Measurements from ENCODE around the gene ABHD8. TPM values are rescaled to one million over a fixed set of nuclear protein-coding genes. Genes with fewer than 3 reads are reported as not detected.

Gene ABHD8
- total and polyA plus RNA-seq, 2 donors (not counting 1 experiment from before 2014, with no cell fraction given) = 5.2 to 7.2 TPM

GRCh38 chr19:17331045-17331558 lies 27.9 kb upstream of the ABHD8 start:
- no peak overlapping the region for H3K27ac Mint-ChIP-seq
- CTCF ChIA-PET = interaction anchor here (1.2 kb wide), 1 partner anchor 55 kb away, joined by 3 read pairs; no protein-coding TSS in a partner anchor

DNA sequence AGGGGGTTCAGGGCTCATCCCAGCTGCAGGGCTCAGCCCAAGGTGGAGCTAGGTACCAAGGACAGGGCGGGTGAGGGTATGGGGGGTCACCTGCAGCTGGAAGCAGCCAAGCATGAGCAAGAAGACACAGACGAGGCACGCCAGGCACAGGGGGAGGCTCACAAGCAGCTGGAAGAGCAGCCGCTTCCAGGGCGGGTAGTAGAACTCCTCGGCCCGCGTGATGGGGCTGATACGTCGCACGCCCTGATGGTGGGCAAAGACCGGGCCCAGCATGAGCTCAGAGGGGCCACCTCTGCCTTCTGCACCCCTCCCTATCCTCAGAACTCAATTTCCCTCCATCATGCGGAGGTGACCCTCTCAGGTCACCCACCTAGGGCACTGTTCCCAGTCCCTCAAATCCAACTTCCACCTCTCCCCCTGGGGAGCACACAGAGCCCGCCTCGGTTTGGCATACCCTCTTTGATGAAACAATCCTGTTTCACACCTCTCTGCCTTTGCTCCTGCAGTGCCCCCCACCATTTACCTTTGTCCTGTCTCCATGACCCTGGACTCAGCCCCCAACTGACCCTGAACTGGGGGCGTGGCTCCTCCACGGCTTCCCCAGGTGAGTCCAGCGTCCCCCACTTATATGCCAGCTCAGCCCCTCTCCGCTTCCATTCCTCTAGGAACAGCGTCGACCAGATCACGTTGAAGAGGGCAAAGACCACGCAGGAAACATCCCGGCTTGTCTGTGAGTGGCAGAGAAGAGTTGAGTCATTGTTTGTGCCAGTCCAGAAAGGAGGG lies 27.2 kb upstream of the ABHD8 start:
- H3K4me1 Mint-ChIP-seq = peaks cover 29% of the 10 kb centered on the region
- H3K4me3 ChIP-seq (ENCODE audit: control extremely low read depth in 1 of 5, extremely low read depth in 1 of 5, insufficient read depth in 1 of 5, low read depth in 2 of 5, low read length in 4 of 5) = no peak overlapping the region
- H3K27ac Mint-ChIP-seq = no peak overlapping the region
- H3K4me3 Mint-ChIP-seq = peak overlapping the region; percentile 60
- TF ChIP-seq, protein P1, sequence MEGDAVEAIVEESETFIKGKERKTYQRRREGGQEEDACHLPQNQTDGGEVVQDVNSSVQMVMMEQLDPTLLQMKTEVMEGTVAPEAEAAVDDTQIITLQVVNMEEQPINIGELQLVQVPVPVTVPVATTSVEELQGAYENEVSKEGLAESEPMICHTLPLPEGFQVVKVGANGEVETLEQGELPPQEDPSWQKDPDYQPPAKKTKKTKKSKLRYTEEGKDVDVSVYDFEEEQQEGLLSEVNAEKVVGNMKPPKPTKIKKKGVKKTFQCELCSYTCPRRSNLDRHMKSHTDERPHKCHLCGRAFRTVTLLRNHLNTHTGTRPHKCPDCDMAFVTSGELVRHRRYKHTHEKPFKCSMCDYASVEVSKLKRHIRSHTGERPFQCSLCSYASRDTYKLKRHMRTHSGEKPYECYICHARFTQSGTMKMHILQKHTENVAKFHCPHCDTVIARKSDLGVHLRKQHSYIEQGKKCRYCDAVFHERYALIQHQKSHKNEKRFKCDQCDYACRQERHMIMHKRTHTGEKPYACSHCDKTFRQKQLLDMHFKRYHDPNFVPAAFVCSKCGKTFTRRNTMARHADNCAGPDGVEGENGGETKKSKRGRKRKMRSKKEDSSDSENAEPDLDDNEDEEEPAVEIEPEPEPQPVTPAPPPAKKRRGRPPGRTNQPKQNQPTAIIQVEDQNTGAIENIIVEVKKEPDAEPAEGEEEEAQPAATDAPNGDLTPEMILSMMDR (IDR thresholded peaks at IDR 0.05) = no peak
- no peak for TF ChIP-seq EZH2 (IDR thresholded peaks at IDR 0.05; ENCODE audit: borderline replicate concordance, insufficient read depth, low read depth, low read length, poor library complexity, severe bottlenecking)
- ATAC-seq (ENCODE audit: low read depth) (no peak), DNase-seq (no peak)
- H3K9me3 ChIP-seq (ENCODE audit: control extremely low read depth in 1 of 3, control insufficient read depth in 2 of 3, insufficient read depth in 1 of 3, low read length in 2 of 3) = peaks cover 0 to 10% (median 0%) of the 10 kb centered on the region in 3 donors
- H3K27me3 ChIP-seq (replicated peaks in 1 of 4; ENCODE audit: control extremely low read depth in 1 of 4, control insufficient read depth in 3 of 4, insufficient read depth in 4 of 4, low read length in 3 of 4) = peaks cover 0 to 25% (median 1%) of the 10 kb centered on the region in 4 experiments
- POLR2A ChIA-PET = interaction anchor here (1.0 kb wide), 1 partner anchor 25 kb away, joined by 8 read pairs; the partner anchor contains the start of gene MRPL34
- H3K27ac ChIP-seq (ENCODE audit: low read length in 2 of 2) = no peak overlapping the region
- H3K36me3 ChIP-seq (replicated peaks in 1 of 2; ENCODE audit: control extremely low read depth in 1 of 2, control insufficient read depth in 1 of 2, extremely low read depth in 1 of 2, insufficient read depth in 2 of 2, low read length in 1 of 2) = no peaks in the 10 kb centered on the region
- H3K9me3 Mint-ChIP-seq (ENCODE audit: insufficient read depth) = no peaks in the 10 kb centered on the region
- intact Hi-C loops (cut with micrococcal nuclease) = no loop called here
- no peaks in the 10 kb centered on the region for H3K79me2 ChIP-seq (ENCODE audit: control insufficient read depth, insufficient read depth, low read length)
- H3K27me3 Mint-ChIP-seq = peaks cover 6% of the 10 kb centered on the region
- no peak overlapping the region for H2AFZ ChIP-seq (ENCODE audit: insufficient read depth, low read depth, low read length, poor library complexity, severe bottlenecking)
- H3K4me2 ChIP-seq (replicated peaks; ENCODE audit: low read depth, low read length, poor library complexity, severe bottlenecking) = peak overlapping the region; percentile 9
- WGBS (ENCODE audit: insufficient coverage) = 93% methylated on average over 23 of the region's 24 CpGs
- CTCF ChIA-PET = no interaction called here
- peaks cover 25 to 28% of the 10 kb centered on the region in 2 donors for H3K4me1 ChIP-seq (ENCODE audit: control insufficient read depth in 2 of 2, insufficient read depth in 2 of 2, low read length in 2 of 2)
- H4K20me1 ChIP-seq (ENCODE audit: control insufficient read depth, insufficient read depth, low read length, poor library complexity, severe bottlenecking) = no peaks in the 10 kb centered on the region
- no peak overlapping the region for H3K9ac ChIP-seq (ENCODE audit: low read length)

More at GRCh38 chr19:17331045-17331558, 27.9 kb upstream of the ABHD8 start:
- DNase-seq = peak; percentile 29
- Histone ChIP-seq H3K27me3 (replicated peaks in 1 of 4; ENCODE audit: control extremely low read depth in 1 of 4, control insufficient read depth in 3 of 4, insufficient read depth in 4 of 4, low read length in 3 of 4) (peaks cover 0 to 25% (median 1%) of the 10 kb centered on the region in 4 experiments), H3K4me1 (ENCODE audit: control insufficient read depth in 2 of 2, insufficient read depth in 2 of 2, low read length in 2 of 2) (peaks cover 25 to 28% of the 10 kb centered on the region in 2 donors), H3K9ac (ENCODE audit: low read length) (no peak overlapping the region), H3K27ac (ENCODE audit: low read length in 2 of 2) (no peak overlapping the region), H3K36me3 (replicated peaks in 1 of 2; ENCODE audit: control extremely low read depth in 1 of 2, control insufficient read depth in 1 of 2, extremely low read depth in 1 of 2, insufficient read depth in 2 of 2, low read length in 1 of 2) (no peaks in the 10 kb centered on the region), H4K20me1 (ENCODE audit: control insufficient read depth, insufficient read depth, low read length, poor library complexity, severe bottlenecking) (no peaks in the 10 kb centered on the region), H2AFZ (ENCODE audit: insufficient read depth, low read depth, low read length, poor library complexity, severe bottlenecking) (no peak overlapping the region), H3K9me3 (ENCODE audit: control extremely low read depth in 1 of 3, control insufficient read depth in 2 of 3, insufficient read depth in 1 of 3, low read length in 2 of 3) (peaks cover 0 to 10% (median 0%) of the 10 kb centered on the region in 3 donors), H3K4me2 (replicated peaks; ENCODE audit: low read depth, low read length, poor library complexity, severe bottlenecking) (no peak overlapping the region), H3K79me2 (ENCODE audit: control insufficient read depth, insufficient read depth, low read length) (no peaks in the 10 kb centered on the region), H3K4me3 (ENCODE audit: control extremely low read depth in 1 of 5, extremely low read depth in 1 of 5, insufficient read depth in 1 of 5, low read depth in 2 of 5, low read length in 4 of 5) (no peak overlapping the region)
- Mint-ChIP-seq H3K9me3 (ENCODE audit: insufficient read depth) (no peaks in the 10 kb centered on the region), H3K4me3 (peak overlapping the region; percentile 46), H3K4me1 (peaks cover 30% of the 10 kb centered on the region), H3K27me3 (peaks cover 6% of the 10 kb centered on the region)
- TF ChIP-seq, protein P1 (IDR thresholded peaks at IDR 0.05) = no peak
- ATAC-seq (ENCODE audit: low read depth) = no peak
- POLR2A ChIA-PET = no interaction called here
- intact Hi-C loops (cut with micrococcal nuclease) = no loop called here
- WGBS (ENCODE audit: insufficient coverage) = 88% methylated on average over 11 of the region's 13 CpGs
